Trophoblast cell (in vitro differentiated cells and primary cell): ENCODE data around the gene ABCF2.
A peak's percentile ranks its signal among the peaks of the same experiment; 100 is the strongest.

Experiments
- DNase-seq, 2 donors: peaks; one replicate each; pipeline ENCODE4 v3.0.0-alpha.2; 2016
- H2AFZ ChIP-seq: 2 replicates; pipeline ENCODE4 v1.6.1; 2013; ENCODE audit warnings: low read length, moderate library complexity, mild to moderate bottlenecking; ENCODE audit not compliant: insufficient read depth, poor library complexity
- H2AK5ac ChIP-seq: 2 replicates; pipeline ENCODE4 v1.6.1; 2013; ENCODE audit warnings: mild to moderate bottlenecking, low read length
- H2BK120ac ChIP-seq: 2 replicates; pipeline ENCODE4 v1.6.1; 2013; ENCODE audit warnings: low read length, mild to moderate bottlenecking, moderate library complexity; ENCODE audit not compliant: insufficient read depth, poor library complexity
- H2BK12ac ChIP-seq: 2 replicates; pipeline ENCODE4 v1.6.1; 2013; ENCODE audit warnings: mild to moderate bottlenecking, low read length, moderate library complexity
- H2BK5ac ChIP-seq: 2 replicates; pipeline ENCODE4 v1.6.1; 2013; ENCODE audit warnings: low read length, low read depth, moderate library complexity, mild to moderate bottlenecking; ENCODE audit not compliant: poor library complexity
- H3K14ac ChIP-seq: 2 replicates; pipeline ENCODE4 v1.6.1; 2013; ENCODE audit warnings: mild to moderate bottlenecking, low read length
- H3K18ac ChIP-seq: 2 replicates; pipeline ENCODE4 v1.6.1; 2013; ENCODE audit warnings: mild to moderate bottlenecking, low read length
- H3K23ac ChIP-seq: 2 replicates; pipeline ENCODE4 v1.6.1; 2013; ENCODE audit warnings: low read length
- H3K27ac ChIP-seq: 2 replicates; pipeline ENCODE4 v1.5.1; 2013; ENCODE audit warnings: low read depth, mild to moderate bottlenecking, inconsistent platforms, low read length, moderate library complexity
- H3K27me3 ChIP-seq: 2 replicates; pipeline ENCODE4 v1.6.1; 2013; ENCODE audit warnings: inconsistent platforms, mild to moderate bottlenecking, low read length, moderate library complexity; ENCODE audit not compliant: insufficient read depth
- H3K36me3 ChIP-seq, 2 experiments: 1 replicate in 1 of 2; 2 replicates in 1 of 2; pipeline ENCODE4 v1.6.1; 2013; ENCODE audit warnings: low read length in 2 of 2, mild to moderate bottlenecking in 2 of 2, moderate library complexity in 1 of 2; ENCODE audit not compliant: insufficient read depth in 2 of 2, control insufficient read depth in 1 of 2
- H3K4ac ChIP-seq: 2 replicates; pipeline ENCODE4 v1.6.1; 2013; ENCODE audit warnings: low read depth, mild to moderate bottlenecking, low read length, moderate library complexity
- H3K4me1 ChIP-seq, 2 experiments: 1 replicate in 1 of 2; 2 replicates in 1 of 2; pipeline ENCODE4 v1.6.1; 2013; ENCODE audit warnings: low read length in 2 of 2, mild to moderate bottlenecking in 2 of 2, moderate library complexity in 1 of 2; ENCODE audit not compliant: insufficient read depth in 2 of 2, control insufficient read depth in 1 of 2
- H3K4me2 ChIP-seq: 2 replicates; pipeline ENCODE4 v1.6.1; 2013; ENCODE audit warnings: inconsistent platforms, mild to moderate bottlenecking, low read length, moderate library complexity
- H3K4me3 ChIP-seq: 2 replicates; pipeline ENCODE4 v1.5.1; 2013; ENCODE audit warnings: mild to moderate bottlenecking, low read depth, low read length, inconsistent platforms
- H3K79me1 ChIP-seq: one replicate; pipeline ENCODE4 v1.6.1; 2013; ENCODE audit warnings: low read length
- H3K79me2 ChIP-seq: 2 replicates; pipeline ENCODE4 v1.6.1; 2013; ENCODE audit warnings: low read length, mild to moderate bottlenecking; ENCODE audit not compliant: control insufficient read depth, insufficient read depth, poor library complexity
- H3K9ac ChIP-seq: 2 replicates; pipeline ENCODE4 v1.6.1; 2013; ENCODE audit warnings: mild to moderate bottlenecking, low read length
- H3K9me3 ChIP-seq: 2 replicates; pipeline ENCODE4 v1.6.1; 2013; ENCODE audit warnings: low read depth, mild to moderate bottlenecking, control low read depth, inconsistent platforms, low read length; ENCODE audit not compliant: insufficient read depth
- H4K12ac ChIP-seq: 2 replicates; pipeline ENCODE4 v1.6.1; 2013; ENCODE audit warnings: low read depth, mild to moderate bottlenecking, low read length, moderate library complexity
- H4K8ac ChIP-seq: 2 replicates; pipeline ENCODE4 v1.6.1; 2013; ENCODE audit warnings: low read depth, mild to moderate bottlenecking, low read length, moderate library complexity
- H4K91ac ChIP-seq: one replicate; pipeline ENCODE4 v1.6.1; 2013; ENCODE audit warnings: low read depth, mild to moderate bottlenecking, low read length, moderate library complexity
- WGBS: extraction: QIAGEN DNeasy Blood & Tissue Kit; methylation state at CpG from one replicate; pipeline ENCODE4 v1.1.7; 2013; ENCODE audit warnings: missing lambda C conversion rate; ENCODE audit not compliant: insufficient read length, insufficient coverage; ENCODE audit errors: extremely low coverage; 5-methylcytosine and 5-hydroxymethylcytosine counted together

ABCF2 gene

GRCh38 chr7:151249732-151250072, 22.7 kb upstream of the ABCF2 start:
- Histone ChIP-seq H4K8ac (no peak overlapping the region), H3K18ac (no peak overlapping the region), H3K79me2 (peaks cover 9% of the 10 kb centered on the region), H3K27me3 (peaks cover 4% of the 10 kb centered on the region), H3K23ac (no peak overlapping the region), H3K4me3 (no peak overlapping the region), H2BK5ac (no peak overlapping the region), H2AFZ (peak overlapping the region; percentile 76), H3K9ac (no peak overlapping the region), H3K27ac (no peak overlapping the region), H3K79me1 (peaks cover 30% of the 10 kb centered on the region), H3K4me1 (peaks cover 23 to 61% of the 10 kb centered on the region in 2 experiments), H2AK5ac (no peak overlapping the region), H3K36me3 (no peaks in the 10 kb centered on the region), H2BK12ac (no peak overlapping the region), H3K4me2 (peak overlapping the region; percentile 91), H2BK120ac (peak overlapping the region; percentile 12), H4K91ac (no peak overlapping the region), H3K14ac (no peak overlapping the region), H3K9me3 (no peaks in the 10 kb centered on the region), H3K4ac (no peak overlapping the region), H4K12ac (no peak overlapping the region)
- peak in 1 of 2 donors; percentile 38 for DNase-seq
- WGBS = no CpG with 5 or more reads among the region's 5 CpGs

- peak overlapping the region; percentile 19 for H2AK5ac ChIP-seq
- H3K4me3 ChIP-seq = peak overlapping the region; percentile 54
- no peak overlapping the region for H3K23ac ChIP-seq
- H3K79me2 ChIP-seq = peaks cover 9% of the 10 kb centered on the region
- H3K4ac ChIP-seq = peak overlapping the region; percentile 5
- peak overlapping the region; percentile 24 for H2BK120ac ChIP-seq
- H3K27ac ChIP-seq = peak overlapping the region; percentile 90
- peaks cover 6% of the 10 kb centered on the region for H3K27me3 ChIP-seq
- H3K4me1 ChIP-seq = peaks cover 23 to 61% of the 10 kb centered on the region in 2 experiments
- peak overlapping the region; percentile 65 for H2BK5ac ChIP-seq
- peak overlapping the region; percentile 76 for H2AFZ ChIP-seq
- H3K9me3 ChIP-seq = no peaks in the 10 kb centered on the region
- H3K9ac ChIP-seq = peak overlapping the region; percentile 6
- H4K91ac ChIP-seq = peak overlapping the region; percentile 38
- peak overlapping the region; percentile 61 for H3K14ac ChIP-seq
- H3K4me2 ChIP-seq = peak overlapping the region; percentile 91
- DNase-seq = peak; percentile 27 to 70
- peaks cover 30% of the 10 kb centered on the region for H3K79me1 ChIP-seq
- peak overlapping the region; percentile 10 for H4K12ac ChIP-seq
- no peaks in the 10 kb centered on the region for H3K36me3 ChIP-seq
- H4K8ac ChIP-seq = peak overlapping the region; percentile 58
- WGBS = no CpG with 5 or more reads among the region's 45 CpGs
- peak overlapping the region; percentile 39 for H3K18ac ChIP-seq
- H2BK12ac ChIP-seq = peak overlapping the region; percentile 13
These were observed 22.2 kb upstream of the ABCF2 start for GRCh38 chr7:151249034-151249731.

DNA sequence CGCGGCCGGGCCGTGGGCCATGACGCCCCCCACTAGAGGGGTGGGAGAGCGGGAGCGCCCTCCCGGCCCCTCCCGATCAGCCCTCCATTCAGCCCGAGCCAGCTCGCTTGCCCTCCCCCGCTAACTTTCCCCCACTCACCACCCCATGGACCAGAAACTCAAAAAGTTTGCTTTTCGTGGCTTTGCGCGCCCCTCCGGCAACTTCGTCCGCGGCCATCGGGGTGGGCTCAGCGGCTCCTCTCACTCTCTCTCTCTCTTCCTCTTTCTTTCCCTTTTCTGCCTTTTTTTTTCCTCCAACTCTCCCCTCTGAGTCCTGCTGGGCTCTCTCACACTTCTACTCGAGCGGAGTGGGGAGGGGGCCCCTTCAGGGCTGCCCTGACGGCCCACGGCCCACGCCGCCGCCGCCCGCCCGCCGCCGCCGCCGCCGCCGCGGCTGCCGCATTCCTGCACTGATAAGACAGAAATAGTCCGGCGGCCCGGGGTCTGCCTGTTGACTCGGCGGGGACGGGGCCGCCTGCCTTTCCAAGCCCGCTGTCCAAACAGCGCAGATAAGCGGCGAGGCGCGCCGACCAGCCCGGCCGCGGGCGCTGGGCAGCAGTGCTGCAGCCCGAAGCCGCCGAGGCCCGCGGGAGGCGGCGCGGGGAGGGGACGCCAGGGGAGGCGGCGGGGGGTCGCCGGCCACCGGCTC, 21.5 kb upstream of the ABCF2 start, which contains the start of gene SMARCD3:
TSS of gene SMARCD3 (minus strand) at position 349 of the 688 bp plus-strand sequence. CDS start at position 217, 132 bp downstream.
- peak within 1 kb of the TSS; percentile 66 for H4K8ac ChIP-seq
- H2AFZ ChIP-seq = peak within 1 kb of the TSS; percentile 87
- peaks cover 9% of the 10 kb centered on the region for H3K79me2 ChIP-seq
- H3K18ac ChIP-seq = peak within 1 kb of the TSS; percentile 78
- peaks cover 6% of the 10 kb centered on the region for H3K27me3 ChIP-seq
- H3K4me3 ChIP-seq = peak within 1 kb of the TSS; percentile 64
- H3K14ac ChIP-seq = peak within 1 kb of the TSS; percentile 61
- DNase-seq = peak; percentile 34 to 64
- H3K79me1 ChIP-seq = peaks cover 30% of the 10 kb centered on the region
- no CpG with 5 or more reads among the region's 71 CpGs for WGBS
- peak within 1 kb of the TSS; percentile 6 for H3K9ac ChIP-seq
- H3K36me3 ChIP-seq = no peaks in the 10 kb centered on the region
- peak within 1 kb of the TSS; percentile 65 for H2BK5ac ChIP-seq
- H3K4me1 ChIP-seq = peaks cover 23 to 61% of the 10 kb centered on the region in 2 experiments
- peak within 1 kb of the TSS; percentile 91 for H3K4me2 ChIP-seq
- H2AK5ac ChIP-seq = peak within 1 kb of the TSS; percentile 19
- peak within 1 kb of the TSS; percentile 90 for H3K27ac ChIP-seq
- no peaks in the 10 kb centered on the region for H3K9me3 ChIP-seq
- H4K91ac ChIP-seq = peak within 1 kb of the TSS; percentile 38
- peak within 1 kb of the TSS; percentile 80 for H2BK120ac ChIP-seq
- H2BK12ac ChIP-seq = peak within 1 kb of the TSS; percentile 44
- peak within 1 kb of the TSS; percentile 71 for H3K4ac ChIP-seq
- H3K23ac ChIP-seq = no peak within 1 kb of the TSS
- H4K12ac ChIP-seq = peak within 1 kb of the TSS; percentile 11

GRCh38 chr7:151247611-151248345, 20.8 kb upstream of the ABCF2 start:
- Histone ChIP-seq H2AFZ (peak overlapping the region; percentile 87), H3K14ac (peak overlapping the region; percentile 59), H3K18ac (peak overlapping the region; percentile 78), H4K91ac (peak overlapping the region; percentile 38), H3K79me2 (peaks cover 9% of the 10 kb centered on the region), H2BK5ac (peak overlapping the region; percentile 49), H3K27me3 (peaks cover 6% of the 10 kb centered on the region), H2BK12ac (peak overlapping the region; percentile 44), H3K4me1 (peaks cover 23 to 56% of the 10 kb centered on the region in 2 experiments), H3K9me3 (no peaks in the 10 kb centered on the region), H4K12ac (no peak overlapping the region), H3K9ac (peak overlapping the region; percentile 4), H3K4ac (peak overlapping the region; percentile 71), H3K4me3 (peak overlapping the region; percentile 64), H3K27ac (peak overlapping the region; percentile 90), H2AK5ac (no peak overlapping the region), H3K79me1 (peaks cover 28% of the 10 kb centered on the region), H2BK120ac (peak overlapping the region; percentile 80), H3K23ac (no peak overlapping the region), H3K36me3 (no peaks in the 10 kb centered on the region), H3K4me2 (peak overlapping the region; percentile 91), H4K8ac (peak overlapping the region; percentile 66)
- no CpG with 5 or more reads among the region's 29 CpGs for WGBS
- peak in 1 of 2 donors; percentile 19 for DNase-seq
